C4-2B (cell line): ENCODE measurements around the gene SEC31B.

Source experiments
- H3K27ac ChIP-seq: fragments of 450-650 bp; 2 replicates; pipeline ENCODE4 v1.5.1; 2017
- ZFX ChIP-seq: fragments of 450-650 bp; IDR thresholded peaks from 2 replicates; pipeline ENCODE4 v1.6.1; 2017
- TF ChIP-seq, protein P1 (sequence below): fragments of 450-650 bp; conservative IDR thresholded peaks from 2 replicates; pipeline ENCODE4 v1.5.1; 2017; ENCODE audit warnings: mild to moderate bottlenecking

The SEC31B gene

DNA sequence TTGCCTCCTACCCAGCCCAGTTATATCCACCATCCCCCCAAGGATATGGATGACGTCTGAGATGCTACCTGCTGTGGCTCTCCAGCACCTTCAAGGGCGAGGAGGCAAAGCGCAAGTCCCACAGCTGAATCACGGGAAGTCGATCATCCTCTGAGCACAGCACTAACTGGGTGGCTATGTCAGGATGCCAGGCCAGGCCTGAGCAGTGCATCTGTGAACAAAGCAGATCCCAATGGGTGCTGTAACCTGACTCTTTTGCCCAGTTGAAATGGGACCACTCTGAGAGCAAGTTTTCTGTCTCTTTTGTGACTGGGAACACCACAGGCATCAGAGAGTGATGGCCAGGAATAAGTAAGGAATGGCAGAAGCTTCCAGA lies 12.3 kb downstream of the SEC31B start:
- H3K27ac ChIP-seq, result no peak overlapping the region
- TF ChIP-seq, protein P1, sequence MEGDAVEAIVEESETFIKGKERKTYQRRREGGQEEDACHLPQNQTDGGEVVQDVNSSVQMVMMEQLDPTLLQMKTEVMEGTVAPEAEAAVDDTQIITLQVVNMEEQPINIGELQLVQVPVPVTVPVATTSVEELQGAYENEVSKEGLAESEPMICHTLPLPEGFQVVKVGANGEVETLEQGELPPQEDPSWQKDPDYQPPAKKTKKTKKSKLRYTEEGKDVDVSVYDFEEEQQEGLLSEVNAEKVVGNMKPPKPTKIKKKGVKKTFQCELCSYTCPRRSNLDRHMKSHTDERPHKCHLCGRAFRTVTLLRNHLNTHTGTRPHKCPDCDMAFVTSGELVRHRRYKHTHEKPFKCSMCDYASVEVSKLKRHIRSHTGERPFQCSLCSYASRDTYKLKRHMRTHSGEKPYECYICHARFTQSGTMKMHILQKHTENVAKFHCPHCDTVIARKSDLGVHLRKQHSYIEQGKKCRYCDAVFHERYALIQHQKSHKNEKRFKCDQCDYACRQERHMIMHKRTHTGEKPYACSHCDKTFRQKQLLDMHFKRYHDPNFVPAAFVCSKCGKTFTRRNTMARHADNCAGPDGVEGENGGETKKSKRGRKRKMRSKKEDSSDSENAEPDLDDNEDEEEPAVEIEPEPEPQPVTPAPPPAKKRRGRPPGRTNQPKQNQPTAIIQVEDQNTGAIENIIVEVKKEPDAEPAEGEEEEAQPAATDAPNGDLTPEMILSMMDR, result no peak
- no peak for TF ChIP-seq ZFX

DNA sequence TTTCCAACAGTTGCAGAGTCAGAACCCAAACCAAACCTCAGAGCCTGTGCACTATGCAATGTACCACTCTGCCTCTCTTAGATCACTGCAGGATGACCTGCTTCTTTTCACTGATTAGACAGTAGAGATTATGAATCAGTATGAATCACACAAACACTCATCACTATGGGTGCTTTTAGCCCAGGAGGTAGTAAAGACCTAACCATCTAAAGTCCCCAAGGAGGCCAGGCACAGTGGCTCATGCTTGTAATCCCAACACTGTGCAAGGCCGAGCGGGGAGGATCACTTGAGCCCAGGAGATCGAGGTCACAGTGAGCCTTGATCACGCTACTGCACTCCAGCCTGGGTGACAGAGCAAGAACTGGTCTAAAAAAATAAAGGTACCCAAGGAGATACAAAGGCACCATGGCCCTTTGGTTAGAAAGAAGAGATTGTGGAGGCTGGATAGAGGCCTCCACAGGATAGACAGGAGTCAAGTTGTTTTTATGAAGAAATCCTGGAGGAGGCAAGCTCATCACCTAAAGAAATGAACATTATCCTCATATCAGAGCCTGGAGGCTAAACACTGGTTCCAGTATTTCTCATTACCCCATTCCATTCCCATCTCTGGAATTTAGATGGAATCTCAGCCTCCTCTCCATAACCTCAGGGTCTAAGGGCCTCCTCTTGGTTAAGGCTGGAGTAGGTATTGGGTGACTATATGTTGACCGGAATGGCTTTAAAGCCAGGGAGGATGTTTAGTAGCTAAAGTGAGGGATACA lies 12.9 kb downstream of the SEC31B start:
- TF ChIP-seq ZFX, result no peak
- TF ChIP-seq, protein P1, result no peak
- no peak overlapping the region for H3K27ac ChIP-seq

DNA sequence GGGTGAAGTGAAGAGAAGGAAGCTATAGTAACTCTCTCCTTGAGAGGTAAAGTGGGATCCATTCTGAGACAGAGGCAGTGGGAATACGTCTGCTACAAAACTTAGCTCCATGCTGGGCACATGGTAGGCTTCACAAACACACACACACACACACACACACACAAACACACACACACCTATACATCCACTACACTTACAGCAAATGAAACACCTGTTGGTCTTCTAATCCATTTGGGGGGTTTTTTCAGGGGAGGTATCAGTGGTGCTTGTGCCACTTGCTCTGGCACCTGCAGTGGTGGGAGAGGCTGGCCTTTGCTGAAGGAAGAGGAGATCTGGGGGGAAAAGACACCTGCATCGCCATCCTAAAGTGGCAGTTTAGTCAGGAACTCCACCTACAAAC lies 14.5 kb downstream of the SEC31B start:
- TF ChIP-seq, protein P1, result no peak
- TF ChIP-seq ZFX, result no peak
- no peak overlapping the region for H3K27ac ChIP-seq

DNA sequence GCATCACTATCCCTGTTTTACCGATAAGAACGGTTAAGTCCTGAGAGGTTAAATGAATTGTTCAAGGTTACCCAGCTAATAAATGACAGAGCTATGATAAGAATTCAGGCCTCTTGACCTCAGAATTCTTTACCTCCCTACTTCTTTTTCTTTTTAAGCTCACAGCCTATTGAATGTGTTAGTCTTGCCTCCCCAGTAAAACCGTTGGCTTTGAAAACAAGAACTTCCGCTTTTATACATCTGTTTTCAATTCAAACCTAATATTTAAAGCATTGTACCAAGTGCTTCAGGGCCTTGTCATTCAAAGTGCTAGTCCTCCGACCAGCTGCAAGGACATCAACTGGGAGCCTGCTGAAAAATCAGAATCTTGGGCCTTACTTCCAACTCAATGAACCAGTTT lies 15.6 kb downstream of the SEC31B start:
- TF ChIP-seq, protein P1, result no peak
- no peak for TF ChIP-seq ZFX
- H3K27ac ChIP-seq, result no peak overlapping the region

DNA sequence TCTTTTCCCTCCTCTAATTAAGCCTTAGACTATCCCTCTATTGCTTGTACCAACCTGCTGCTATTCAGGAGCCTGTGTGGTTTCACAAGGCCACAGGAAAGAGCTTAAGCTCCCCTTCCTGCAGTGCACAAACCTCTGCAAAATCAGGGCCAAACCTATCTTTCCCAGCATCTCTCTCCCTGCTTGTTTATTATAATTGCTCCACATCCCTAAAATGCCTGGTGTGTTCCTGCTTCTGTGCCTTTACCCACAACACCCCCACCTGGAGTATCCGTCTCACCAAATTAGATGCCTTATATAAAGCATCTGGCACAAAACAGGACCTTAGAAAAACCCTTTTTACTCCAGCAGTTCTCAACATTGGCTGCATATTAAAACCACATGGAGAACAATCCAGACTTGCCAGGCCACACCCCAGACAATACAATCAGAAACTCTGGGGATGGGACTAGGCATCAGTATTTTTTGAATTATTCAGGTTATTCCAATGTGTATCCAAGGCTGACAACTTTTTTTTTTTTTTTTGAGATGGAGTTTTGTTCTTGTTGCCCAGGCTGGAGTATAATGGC lies 16.7 kb downstream of the SEC31B start:
- TF ChIP-seq ZFX, result no peak
- TF ChIP-seq, protein P1, result no peak
- no peak overlapping the region for H3K27ac ChIP-seq

DNA sequence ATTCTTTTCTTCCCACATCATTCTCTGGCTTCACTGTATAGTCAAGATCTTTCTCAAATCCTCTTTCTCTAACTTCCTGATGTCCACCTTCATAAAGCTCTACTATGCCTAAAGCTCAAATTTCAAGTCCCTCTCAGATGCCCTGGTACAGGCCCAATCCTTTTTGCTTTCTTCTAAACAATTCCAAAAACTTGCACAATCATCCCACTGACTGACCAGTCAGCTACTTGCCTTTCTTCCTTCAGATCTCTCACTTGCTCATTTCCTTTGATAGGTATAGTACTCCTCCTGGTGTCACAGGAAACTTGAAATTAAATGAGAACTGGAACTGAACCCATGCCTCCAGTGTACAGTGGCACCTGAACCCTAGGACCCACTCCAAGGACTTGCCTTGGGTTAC lies 18.2 kb downstream of the SEC31B start:
- no peak for TF ChIP-seq ZFX
- TF ChIP-seq, protein P1, result no peak

DNA sequence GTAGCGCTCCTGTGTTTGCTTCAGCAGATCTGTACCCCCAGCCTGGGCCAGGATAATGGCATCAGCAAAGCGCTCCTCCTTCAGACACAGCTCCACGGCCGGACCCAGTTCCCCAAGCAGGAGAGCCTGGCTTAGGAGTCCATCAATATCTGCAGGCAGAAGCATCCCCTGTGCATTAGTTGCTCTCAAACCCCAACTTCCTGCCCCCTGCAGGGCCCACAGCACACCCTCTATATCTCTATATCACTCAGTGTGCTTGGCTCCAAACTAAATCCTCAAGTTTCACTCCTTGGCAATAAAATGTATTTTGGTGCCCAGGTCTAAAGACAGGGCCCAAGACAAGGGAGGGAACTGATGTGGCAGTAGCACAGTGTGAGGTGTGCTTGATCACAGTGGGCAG lies 21.6 kb downstream of the SEC31B start:
- TF ChIP-seq ZFX, result no peak
- TF ChIP-seq, protein P1, result no peak
- H3K27ac ChIP-seq, result no peak overlapping the region

More for the DNA sequence above, 18.2 kb downstream of the SEC31B start:
- no peak overlapping the region for H3K27ac ChIP-seq
